Measurements from ENCODE around the gene SYNDIG1. TPM values are rescaled to one million over a fixed set of nuclear protein-coding genes. Genes with fewer than 3 reads are reported as not detected.

Gene SYNDIG1
- total and polyA plus RNA-seq, 9 of the 15 experiments (the other 6 are each of a cell fraction or from before 2014, with no cell fraction given): not detected

DNA sequence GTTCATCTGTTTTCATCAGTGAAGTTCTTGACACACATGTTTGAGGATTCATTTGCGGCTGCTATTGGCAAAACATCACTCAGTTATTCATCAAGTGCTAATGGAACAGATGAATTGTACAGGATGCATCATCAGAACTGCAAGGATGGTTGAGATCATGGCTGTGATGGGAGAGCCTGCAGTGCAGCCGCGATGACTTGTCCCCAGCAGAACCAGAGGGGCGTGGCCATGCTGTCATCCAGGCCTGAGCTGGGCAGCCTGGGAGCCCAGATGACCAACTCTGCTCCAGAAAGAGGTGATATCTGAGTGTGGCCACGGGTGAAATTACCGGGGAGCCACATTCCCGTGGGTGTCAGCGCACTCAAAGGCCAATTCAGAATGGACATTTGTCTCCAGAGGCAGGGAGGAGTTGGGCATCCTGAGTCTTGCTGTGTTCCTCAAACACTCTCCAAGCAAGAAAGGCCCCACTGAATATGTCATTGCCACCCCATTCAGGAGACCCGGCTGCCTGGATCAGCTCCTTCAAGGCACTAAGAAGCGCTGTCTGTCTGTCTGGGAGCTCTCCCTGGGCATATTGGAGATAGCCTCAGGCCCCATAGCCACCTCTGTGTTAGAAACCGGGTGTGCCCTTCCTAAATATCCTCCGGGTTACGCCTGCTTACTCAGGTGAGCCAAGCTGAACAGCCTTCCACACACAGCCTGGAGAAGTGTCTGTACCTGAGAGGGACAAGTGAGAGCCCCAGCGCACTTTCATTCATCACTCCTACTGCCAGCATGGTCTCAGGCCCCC, 66.7 kb downstream of the SYNDIG1 start:
- in situ Hi-C loops (cut with MboI): no loop called here
- TF ChIP-seq, protein P1, sequence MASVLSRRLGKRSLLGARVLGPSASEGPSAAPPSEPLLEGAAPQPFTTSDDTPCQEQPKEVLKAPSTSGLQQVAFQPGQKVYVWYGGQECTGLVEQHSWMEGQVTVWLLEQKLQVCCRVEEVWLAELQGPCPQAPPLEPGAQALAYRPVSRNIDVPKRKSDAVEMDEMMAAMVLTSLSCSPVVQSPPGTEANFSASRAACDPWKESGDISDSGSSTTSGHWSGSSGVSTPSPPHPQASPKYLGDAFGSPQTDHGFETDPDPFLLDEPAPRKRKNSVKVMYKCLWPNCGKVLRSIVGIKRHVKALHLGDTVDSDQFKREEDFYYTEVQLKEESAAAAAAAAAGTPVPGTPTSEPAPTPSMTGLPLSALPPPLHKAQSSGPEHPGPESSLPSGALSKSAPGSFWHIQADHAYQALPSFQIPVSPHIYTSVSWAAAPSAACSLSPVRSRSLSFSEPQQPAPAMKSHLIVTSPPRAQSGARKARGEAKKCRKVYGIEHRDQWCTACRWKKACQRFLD (CRISPR knock-in tag; IDR thresholded peaks at IDR 0.05): no peak
- TF ChIP-seq, protein P2, sequence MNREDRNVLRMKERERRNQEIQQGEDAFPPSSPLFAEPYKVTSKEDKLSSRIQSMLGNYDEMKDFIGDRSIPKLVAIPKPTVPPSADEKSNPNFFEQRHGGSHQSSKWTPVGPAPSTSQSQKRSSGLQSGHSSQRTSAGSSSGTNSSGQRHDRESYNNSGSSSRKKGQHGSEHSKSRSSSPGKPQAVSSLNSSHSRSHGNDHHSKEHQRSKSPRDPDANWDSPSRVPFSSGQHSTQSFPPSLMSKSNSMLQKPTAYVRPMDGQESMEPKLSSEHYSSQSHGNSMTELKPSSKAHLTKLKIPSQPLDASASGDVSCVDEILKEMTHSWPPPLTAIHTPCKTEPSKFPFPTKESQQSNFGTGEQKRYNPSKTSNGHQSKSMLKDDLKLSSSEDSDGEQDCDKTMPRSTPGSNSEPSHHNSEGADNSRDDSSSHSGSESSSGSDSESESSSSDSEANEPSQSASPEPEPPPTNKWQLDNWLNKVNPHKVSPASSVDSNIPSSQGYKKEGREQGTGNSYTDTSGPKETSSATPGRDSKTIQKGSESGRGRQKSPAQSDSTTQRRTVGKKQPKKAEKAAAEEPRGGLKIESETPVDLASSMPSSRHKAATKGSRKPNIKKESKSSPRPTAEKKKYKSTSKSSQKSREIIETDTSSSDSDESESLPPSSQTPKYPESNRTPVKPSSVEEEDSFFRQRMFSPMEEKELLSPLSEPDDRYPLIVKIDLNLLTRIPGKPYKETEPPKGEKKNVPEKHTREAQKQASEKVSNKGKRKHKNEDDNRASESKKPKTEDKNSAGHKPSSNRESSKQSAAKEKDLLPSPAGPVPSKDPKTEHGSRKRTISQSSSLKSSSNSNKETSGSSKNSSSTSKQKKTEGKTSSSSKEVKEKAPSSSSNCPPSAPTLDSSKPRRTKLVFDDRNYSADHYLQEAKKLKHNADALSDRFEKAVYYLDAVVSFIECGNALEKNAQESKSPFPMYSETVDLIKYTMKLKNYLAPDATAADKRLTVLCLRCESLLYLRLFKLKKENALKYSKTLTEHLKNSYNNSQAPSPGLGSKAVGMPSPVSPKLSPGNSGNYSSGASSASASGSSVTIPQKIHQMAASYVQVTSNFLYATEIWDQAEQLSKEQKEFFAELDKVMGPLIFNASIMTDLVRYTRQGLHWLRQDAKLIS (CRISPR knock-in tag; IDR thresholded peaks at IDR 0.05): no peak
- TF ChIP-seq, protein P3, sequence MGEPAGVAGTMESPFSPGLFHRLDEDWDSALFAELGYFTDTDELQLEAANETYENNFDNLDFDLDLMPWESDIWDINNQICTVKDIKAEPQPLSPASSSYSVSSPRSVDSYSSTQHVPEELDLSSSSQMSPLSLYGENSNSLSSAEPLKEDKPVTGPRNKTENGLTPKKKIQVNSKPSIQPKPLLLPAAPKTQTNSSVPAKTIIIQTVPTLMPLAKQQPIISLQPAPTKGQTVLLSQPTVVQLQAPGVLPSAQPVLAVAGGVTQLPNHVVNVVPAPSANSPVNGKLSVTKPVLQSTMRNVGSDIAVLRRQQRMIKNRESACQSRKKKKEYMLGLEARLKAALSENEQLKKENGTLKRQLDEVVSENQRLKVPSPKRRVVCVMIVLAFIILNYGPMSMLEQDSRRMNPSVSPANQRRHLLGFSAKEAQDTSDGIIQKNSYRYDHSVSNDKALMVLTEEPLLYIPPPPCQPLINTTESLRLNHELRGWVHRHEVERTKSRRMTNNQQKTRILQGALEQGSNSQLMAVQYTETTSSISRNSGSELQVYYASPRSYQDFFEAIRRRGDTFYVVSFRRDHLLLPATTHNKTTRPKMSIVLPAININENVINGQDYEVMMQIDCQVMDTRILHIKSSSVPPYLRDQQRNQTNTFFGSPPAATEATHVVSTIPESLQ (CRISPR knock-in tag; IDR thresholded peaks at IDR 0.05): no peak
- TF ChIP-seq POLR2A (conservative IDR thresholded peaks at IDR 0.05): no peak
- TF ChIP-seq ZNF12 (CRISPR knock-in tag; IDR thresholded peaks at IDR 0.05): no peak
- no peak for TF ChIP-seq ZC3H8 (IDR thresholded peaks at IDR 0.05)
- TF ChIP-seq, protein P4, sequence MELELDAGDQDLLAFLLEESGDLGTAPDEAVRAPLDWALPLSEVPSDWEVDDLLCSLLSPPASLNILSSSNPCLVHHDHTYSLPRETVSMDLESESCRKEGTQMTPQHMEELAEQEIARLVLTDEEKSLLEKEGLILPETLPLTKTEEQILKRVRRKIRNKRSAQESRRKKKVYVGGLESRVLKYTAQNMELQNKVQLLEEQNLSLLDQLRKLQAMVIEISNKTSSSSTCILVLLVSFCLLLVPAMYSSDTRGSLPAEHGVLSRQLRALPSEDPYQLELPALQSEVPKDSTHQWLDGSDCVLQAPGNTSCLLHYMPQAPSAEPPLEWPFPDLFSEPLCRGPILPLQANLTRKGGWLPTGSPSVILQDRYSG (tag; conservative IDR thresholded peaks at IDR 0.05; ENCODE audit: low read depth): no peak
- TF ChIP-seq ELF1 (tag; IDR thresholded peaks at IDR 0.05): no peak
- TF ChIP-seq, protein P5, sequence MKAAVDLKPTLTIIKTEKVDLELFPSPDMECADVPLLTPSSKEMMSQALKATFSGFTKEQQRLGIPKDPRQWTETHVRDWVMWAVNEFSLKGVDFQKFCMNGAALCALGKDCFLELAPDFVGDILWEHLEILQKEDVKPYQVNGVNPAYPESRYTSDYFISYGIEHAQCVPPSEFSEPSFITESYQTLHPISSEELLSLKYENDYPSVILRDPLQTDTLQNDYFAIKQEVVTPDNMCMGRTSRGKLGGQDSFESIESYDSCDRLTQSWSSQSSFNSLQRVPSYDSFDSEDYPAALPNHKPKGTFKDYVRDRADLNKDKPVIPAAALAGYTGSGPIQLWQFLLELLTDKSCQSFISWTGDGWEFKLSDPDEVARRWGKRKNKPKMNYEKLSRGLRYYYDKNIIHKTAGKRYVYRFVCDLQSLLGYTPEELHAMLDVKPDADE (conservative IDR thresholded peaks at IDR 0.05; ENCODE audit: control insufficient read depth, low read depth, low read length): no peak

More for the DNA sequence above, 66.7 kb downstream of the SYNDIG1 start:
- no TSS peak for BruUV-seq (replicated peaks)
- Histone ChIP-seq H3K9ac (ENCODE audit: insufficient read depth in 1 of 2, low read depth in 2 of 2, low read length in 2 of 2) (no peak overlapping the region), H3K4me2 (ENCODE audit: insufficient read depth, low read length) (no peak overlapping the region), H3K9me1 (ENCODE audit: control insufficient read depth, insufficient read depth, low read length) (no peaks in the 10 kb centered on the region), H3K4me3 (no peak overlapping the region), H3K36me3 (ENCODE audit: control insufficient read depth, insufficient read depth, low read length) (no peaks in the 10 kb centered on the region), H4K20me1 (replicated peaks; ENCODE audit: control insufficient read depth, insufficient read depth, low read length) (no peaks in the 10 kb centered on the region), H3K4me1 (replicated peaks in 1 of 2; ENCODE audit: control insufficient read depth in 2 of 2, insufficient read depth in 2 of 2, low read length in 2 of 2) (no peaks in the 10 kb centered on the region), H3K27me3 (ENCODE audit: control insufficient read depth in 2 of 2, insufficient read depth in 2 of 2, low read length in 2 of 2) (no peaks in the 10 kb centered on the region), H2AFZ (ENCODE audit: low read depth, low read length) (no peak overlapping the region), H3K79me2 (ENCODE audit: control insufficient read depth, insufficient read depth, low read length) (no peaks in the 10 kb centered on the region), H3K27ac (ENCODE audit: extremely low read depth, low read depth, low read length) (no peak overlapping the region), H3K9me3 (replicated peaks; ENCODE audit: control insufficient read depth, insufficient read depth, low read depth, low read length) (no peaks in the 10 kb centered on the region)
- intact Hi-C loops (cut with micrococcal nuclease): no loop called here
- POLR2A ChIA-PET: no interaction called here
- CTCF ChIA-PET (ENCODE audit: low intra/inter-chr PET ratio): no interaction called here
- DNase-seq (ENCODE audit: extremely low read depth in 1 of 4, low spot score in 3 of 4) (no peak), FAIRE-seq (no peak), ATAC-seq (no peak)
- 0% methylated on average over 13 of the region's 14 CpGs for WGBS (ENCODE audit: insufficient coverage, low coverage, missing lambda C conversion rate)
